T-helper 1 cell treated with Interleukin-12 subunit alpha and Interleukin-12 subunit beta and Interleukin-4 antibody, amounts not matched to agents 30 μg/mL and 1 μg/mL, for 36 hours (primary cell): ENCODE data around the gene MAP4K5.
"Not testable (repeated sequence)": the region's sequence is repeated elsewhere in the genome, so short reads cannot be mapped to it uniquely, and the experiment has no call there.

ENCODE experiments used
- H3K27ac Mint-ChIP-seq: one replicate; pipeline ENCODE4 v1.8.0; 2021; ENCODE audit warnings: mild to moderate bottlenecking, mixed read lengths
- H3K27me3 Mint-ChIP-seq: one replicate; pipeline ENCODE4 v1.8.0; 2021; ENCODE audit warnings: low read depth, mixed read lengths
- H3K36me3 Mint-ChIP-seq: one replicate; pipeline ENCODE4 v1.8.0; 2021; ENCODE audit warnings: low read depth, mixed read lengths
- H3K4me1 Mint-ChIP-seq: one replicate; pipeline ENCODE4 v1.8.0; 2021; ENCODE audit warnings: low read depth, mixed read lengths
- H3K4me3 Mint-ChIP-seq: one replicate; pipeline ENCODE4 v1.8.0; 2021; ENCODE audit warnings: mild to moderate bottlenecking, moderate library complexity, mixed read lengths
- H3K9me3 Mint-ChIP-seq: one replicate; pipeline ENCODE4 v1.8.0; 2021; ENCODE audit warnings: mixed read lengths

MAP4K5 gene

DNA sequence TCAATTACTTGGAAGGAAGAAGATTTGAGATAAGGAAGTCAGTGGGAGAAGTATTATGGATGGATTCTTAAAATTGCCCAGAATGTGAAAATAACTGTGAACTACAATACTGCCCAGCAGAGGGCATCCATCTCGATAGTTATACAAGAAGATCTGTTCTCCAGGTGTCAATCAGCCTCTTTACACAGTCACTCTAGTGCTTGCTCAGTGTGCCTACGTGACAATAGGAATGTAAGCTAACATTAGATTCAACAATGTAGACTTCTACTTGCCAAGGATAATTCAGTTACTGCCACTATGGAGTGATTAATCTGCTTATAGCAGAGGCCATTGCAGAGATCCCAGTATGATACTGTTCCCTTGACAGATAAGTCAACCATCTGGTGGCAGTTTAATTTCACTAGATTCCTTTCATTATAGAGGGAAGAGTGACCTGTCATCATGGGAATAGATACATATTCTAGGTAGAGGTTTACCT is 10.6 kb upstream of the MAP4K5 start:
- Mint-ChIP-seq H3K9me3 (no peaks in the 10 kb centered on the region), H3K27me3 (peaks cover 6% of the 10 kb centered on the region), H3K4me1 (peaks cover 6% of the 10 kb centered on the region), H3K27ac (no peak overlapping the region), H3K36me3 (no peaks in the 10 kb centered on the region), H3K4me3 (no peak overlapping the region)

DNA sequence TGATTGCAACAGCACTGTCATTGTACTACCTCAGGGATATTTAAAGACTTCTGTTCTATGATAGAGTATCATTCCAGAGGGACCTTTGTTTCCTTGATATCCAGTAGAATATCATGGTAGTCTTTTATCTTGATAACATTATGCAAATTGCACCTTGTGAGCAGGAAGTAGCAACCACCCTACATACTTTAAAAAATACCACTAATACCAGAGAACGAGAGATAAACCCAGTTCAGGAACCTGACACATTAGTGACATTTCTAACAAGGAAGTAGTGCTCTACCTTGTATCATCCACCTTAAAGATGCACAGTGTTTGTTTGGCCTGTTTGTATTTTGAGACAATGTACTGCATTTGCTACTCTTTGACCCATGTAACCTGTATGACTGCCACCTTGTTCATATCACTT is 8.8 kb upstream of the MAP4K5 start:
- H3K36me3 Mint-ChIP-seq = no peaks in the 10 kb centered on the region
- H3K4me1 Mint-ChIP-seq = peaks cover 6% of the 10 kb centered on the region
- H3K27ac Mint-ChIP-seq = no peak overlapping the region
- H3K4me3 Mint-ChIP-seq = no peak overlapping the region
- H3K27me3 Mint-ChIP-seq = peaks cover 12% of the 10 kb centered on the region
- H3K9me3 Mint-ChIP-seq = no peaks in the 10 kb centered on the region

DNA sequence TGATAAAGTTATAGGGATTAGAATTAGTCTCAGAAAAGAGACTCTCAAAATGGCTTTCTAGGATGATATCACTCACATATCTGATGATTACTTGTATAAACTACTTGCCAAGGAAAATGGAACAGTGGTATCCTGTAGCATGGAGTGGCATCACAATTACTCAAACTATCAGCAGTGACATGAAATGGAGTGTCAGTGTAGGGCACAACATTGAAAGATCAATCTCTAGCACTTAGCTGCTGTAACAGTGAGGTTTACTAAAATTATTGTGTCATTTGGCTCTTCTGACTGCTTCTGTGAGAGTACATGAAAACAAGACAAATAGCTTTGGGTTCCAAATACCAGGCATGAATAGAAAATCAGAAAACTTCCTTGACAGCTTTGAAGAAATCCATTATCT is 6.7 kb upstream of the MAP4K5 start:
- Mint-ChIP-seq H3K9me3 (no peaks in the 10 kb centered on the region), H3K4me3 (no peak overlapping the region), H3K27me3 (peaks cover 25% of the 10 kb centered on the region), H3K4me1 (peaks cover 6% of the 10 kb centered on the region), H3K27ac (no peak overlapping the region), H3K36me3 (no peaks in the 10 kb centered on the region)

DNA sequence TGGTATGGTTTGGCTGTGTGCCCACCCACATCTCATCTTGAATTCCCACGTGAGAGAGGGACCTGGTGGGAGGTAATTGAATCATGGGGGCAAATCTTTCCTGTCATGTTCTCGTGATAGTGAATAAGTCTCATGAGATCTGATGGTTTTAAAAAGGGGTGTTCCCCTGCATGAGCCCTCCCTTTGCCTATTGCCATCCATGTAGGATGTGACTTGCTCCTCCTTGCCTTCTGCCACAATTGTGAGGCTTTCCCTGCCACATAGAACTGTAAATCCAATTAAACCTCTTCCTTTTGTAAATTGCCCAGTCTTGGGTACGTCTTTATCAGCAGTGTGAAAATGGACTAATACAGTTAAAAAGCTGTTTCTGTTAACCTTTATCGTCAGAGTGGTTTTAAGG is 5.7 kb upstream of the MAP4K5 start:
- H3K9me3 Mint-ChIP-seq, H3K36me3 Mint-ChIP-seq, H3K27ac Mint-ChIP-seq, H3K4me1 Mint-ChIP-seq, H3K4me3 Mint-ChIP-seq: not testable (repeated sequence)
- H3K27me3 Mint-ChIP-seq = peaks cover 31% of the 10 kb centered on the region

DNA sequence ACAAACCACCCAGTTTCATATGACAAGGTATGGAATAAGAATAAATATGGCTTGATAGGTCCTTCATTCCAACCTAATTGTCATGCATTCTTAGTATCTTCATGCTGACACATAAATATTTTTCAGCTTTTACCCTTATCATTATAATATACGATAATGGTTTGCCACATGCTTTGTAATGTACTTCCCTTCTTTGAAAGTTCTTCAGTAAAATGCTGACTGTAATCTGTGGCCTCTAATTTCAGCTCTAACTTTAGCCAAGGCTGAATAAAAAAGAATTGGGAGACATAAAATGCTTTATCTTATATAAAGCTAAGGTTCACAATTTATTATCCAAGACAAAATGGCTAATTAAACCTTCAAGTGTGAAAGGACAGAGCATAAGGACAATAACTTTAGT is 2.6 kb upstream of the MAP4K5 start:
- peaks cover under 1% of the 10 kb centered on the region for H3K36me3 Mint-ChIP-seq
- H3K4me3 Mint-ChIP-seq = no peak overlapping the region
- H3K4me1 Mint-ChIP-seq = peaks cover 19% of the 10 kb centered on the region
- no peak overlapping the region for H3K27ac Mint-ChIP-seq
- H3K27me3 Mint-ChIP-seq = peaks cover 32% of the 10 kb centered on the region
- H3K9me3 Mint-ChIP-seq = no peaks in the 10 kb centered on the region

DNA sequence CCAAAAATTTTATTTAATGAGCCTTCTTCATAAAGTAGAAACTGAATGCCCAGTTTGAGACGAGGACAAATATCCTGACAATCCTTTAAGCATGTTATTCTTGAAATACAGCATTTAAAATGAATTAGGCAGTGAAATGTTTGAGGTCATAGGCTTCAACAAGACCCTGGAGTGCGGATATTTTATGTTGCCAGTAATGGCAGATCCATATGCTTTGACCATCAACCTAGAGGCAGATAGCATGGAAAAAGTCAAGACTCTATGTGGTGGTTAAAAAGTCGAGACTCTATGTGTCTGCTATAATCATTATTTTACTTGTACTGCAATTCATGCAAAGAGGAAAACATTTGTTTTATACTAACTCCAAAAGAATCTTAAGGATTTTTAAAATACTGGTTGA is 2.0 kb upstream of the MAP4K5 start:
- Mint-ChIP-seq H3K4me3 (no peak overlapping the region), H3K27ac (no peak overlapping the region), H3K9me3 (no peaks in the 10 kb centered on the region), H3K4me1 (peaks cover 25% of the 10 kb centered on the region), H3K27me3 (peaks cover 29% of the 10 kb centered on the region), H3K36me3 (peaks cover 2% of the 10 kb centered on the region)

DNA sequence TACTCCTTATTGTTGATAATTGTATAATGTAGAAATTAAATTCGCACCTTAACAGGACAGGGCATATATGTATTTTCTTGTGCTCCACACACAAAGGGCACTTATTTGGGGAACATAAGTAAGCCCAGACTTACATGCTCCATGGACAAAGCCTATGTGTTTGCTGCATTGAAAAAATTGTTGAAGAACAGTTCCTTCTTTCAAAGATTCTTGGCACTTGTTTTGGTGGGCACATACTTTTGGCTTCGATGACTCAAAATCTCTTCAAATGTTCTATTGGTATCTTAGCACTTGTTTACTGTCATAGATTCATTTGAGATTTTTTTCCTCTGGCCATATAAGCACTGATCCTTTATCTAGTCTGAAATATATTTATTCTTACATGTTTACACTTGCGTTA is 1.4 kb upstream of the MAP4K5 start:
- peaks cover 26% of the 10 kb centered on the region for H3K27me3 Mint-ChIP-seq
- no peaks in the 10 kb centered on the region for H3K9me3 Mint-ChIP-seq
- peaks cover 2% of the 10 kb centered on the region for H3K36me3 Mint-ChIP-seq
- H3K4me1 Mint-ChIP-seq = peaks cover 25% of the 10 kb centered on the region
- no peak overlapping the region for H3K4me3 Mint-ChIP-seq
- H3K27ac Mint-ChIP-seq = no peak overlapping the region

DNA sequence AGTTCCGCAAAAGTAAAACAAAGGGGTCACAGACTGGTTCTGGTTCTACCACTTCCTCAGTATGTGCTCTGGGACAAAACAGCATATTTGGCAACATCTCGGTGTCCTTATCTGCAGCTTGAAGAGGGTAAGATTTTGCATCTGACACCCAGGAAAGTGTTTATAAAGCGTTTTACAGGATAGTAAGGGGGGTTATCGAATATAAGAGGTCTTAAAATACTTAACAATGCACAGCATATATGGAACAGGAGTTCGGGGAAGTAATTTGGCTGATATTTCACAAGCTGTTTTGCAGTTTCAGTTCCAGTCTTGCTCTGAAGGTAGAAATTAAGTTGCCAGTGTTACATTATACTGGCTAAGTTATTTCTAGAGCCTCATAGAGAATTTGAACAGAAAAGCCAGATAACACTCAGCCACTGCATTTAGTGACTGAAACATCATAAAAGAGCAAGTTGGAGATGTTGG is 904 bp upstream of the MAP4K5 start:
- peaks cover 26% of the 10 kb centered on the region for H3K27me3 Mint-ChIP-seq
- peaks cover 25% of the 10 kb centered on the region for H3K4me1 Mint-ChIP-seq
- H3K27ac Mint-ChIP-seq = peak overlapping the region; percentile 78
- H3K4me3 Mint-ChIP-seq = peak overlapping the region; percentile 83
- peaks cover 2% of the 10 kb centered on the region for H3K36me3 Mint-ChIP-seq
- no peaks in the 10 kb centered on the region for H3K9me3 Mint-ChIP-seq

DNA sequence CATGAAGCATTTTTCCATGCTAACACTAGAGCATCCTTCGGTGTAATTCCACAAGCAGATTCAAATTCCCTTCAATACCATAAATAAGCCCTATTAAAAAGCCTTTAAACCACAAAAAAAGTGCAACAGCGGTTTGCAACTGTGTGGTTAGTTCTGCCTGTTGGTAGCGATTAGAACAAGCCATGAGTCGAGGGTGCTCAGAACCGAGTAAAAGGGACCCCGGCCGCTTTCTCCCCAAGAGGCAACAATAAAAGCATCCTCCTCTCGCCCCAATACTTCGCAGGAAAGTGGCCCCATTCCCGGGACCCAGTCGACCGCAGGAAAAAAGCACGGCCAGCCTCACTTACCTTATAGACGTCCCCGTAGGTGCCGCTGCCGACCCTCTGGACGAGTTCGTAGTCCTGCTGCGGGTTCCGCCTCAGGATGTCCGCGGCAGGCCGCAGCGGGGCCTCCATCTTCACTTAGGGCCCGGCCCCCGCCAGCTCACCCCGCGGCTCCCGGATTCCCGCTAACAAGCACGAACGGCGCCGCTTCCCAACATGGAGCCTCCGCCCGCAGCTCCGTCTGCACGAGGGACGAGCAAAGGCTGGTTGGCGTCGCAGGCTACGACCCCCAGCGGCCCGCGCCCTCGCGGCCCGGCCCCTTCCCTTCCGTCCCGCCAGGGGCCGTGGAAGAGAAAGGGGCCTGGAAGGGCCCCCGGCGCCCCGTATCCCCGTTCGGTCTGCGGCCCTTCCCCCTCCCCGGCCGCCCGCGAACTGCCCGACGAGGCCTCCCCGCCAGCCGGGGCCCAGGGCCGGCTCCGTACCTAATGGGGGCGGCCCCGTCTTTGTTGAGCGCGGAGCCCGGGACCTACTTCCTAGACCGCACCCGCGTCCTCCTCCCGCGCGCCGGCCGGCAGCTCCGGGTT is 521 bp downstream of the MAP4K5 start:
- peaks cover 28% of the 10 kb centered on the region for H3K4me1 Mint-ChIP-seq
- H3K9me3 Mint-ChIP-seq = no peaks in the 10 kb centered on the region

DNA sequence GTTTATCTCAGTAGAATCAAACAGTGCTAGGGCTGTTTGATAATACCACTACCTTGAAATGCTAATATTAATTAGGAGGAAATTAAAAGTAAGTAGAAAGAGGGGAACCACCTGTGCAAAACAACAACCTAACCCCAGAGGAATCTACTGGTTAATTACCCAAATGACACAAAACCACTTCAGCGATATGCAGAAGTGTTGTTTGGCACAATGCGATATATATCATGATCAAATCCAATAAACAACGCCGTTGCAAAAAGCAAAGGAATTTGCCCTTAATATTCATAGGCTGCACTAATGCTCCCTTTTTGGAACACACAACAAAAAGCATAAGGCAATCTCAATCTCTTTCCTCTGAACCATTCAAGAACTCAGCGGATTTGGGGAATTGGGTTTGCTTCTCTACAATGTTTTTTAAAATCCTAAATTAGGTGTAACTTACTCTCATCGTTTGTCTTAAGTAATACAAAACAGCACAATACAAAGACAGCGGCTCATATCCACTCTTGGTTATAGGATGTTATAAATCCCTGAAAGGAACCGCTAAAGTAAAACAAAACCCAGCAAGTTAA is 1.5 kb downstream of the MAP4K5 start:
- Mint-ChIP-seq H3K9me3 (no peaks in the 10 kb centered on the region), H3K4me1 (peaks cover 28% of the 10 kb centered on the region), H3K36me3 (peaks cover 2% of the 10 kb centered on the region), H3K27ac (peak overlapping the region; percentile 6), H3K4me3 (peak overlapping the region; percentile 91), H3K27me3 (peaks cover 17% of the 10 kb centered on the region)

More for the DNA sequence above, 521 bp downstream of the MAP4K5 start:
- peaks cover 2% of the 10 kb centered on the region for H3K36me3 Mint-ChIP-seq
- H3K4me3 Mint-ChIP-seq = peak overlapping the region; percentile 91
- H3K27ac Mint-ChIP-seq = peak overlapping the region; percentile 74
- H3K27me3 Mint-ChIP-seq = peaks cover 26% of the 10 kb centered on the region

DNA sequence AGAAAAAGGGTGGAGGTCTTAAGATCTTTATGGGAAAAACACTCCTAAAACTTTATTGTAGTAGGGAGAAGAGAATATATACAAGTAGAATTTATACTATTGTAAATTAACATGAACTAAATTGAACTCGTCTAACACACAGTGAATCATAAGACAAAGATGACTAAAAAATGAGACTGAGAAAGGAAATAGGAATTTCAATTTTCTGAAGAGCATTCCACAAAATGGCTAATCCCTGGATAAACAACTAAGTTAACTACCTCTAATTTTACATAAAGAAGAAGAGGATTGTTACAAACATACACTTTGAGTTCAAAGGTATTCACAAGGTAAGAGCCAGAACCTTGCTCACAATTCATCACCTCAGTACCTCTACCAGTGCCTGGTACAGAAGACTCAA is 2.0 kb downstream of the MAP4K5 start:
- peaks cover 2% of the 10 kb centered on the region for H3K36me3 Mint-ChIP-seq
- H3K27ac Mint-ChIP-seq = no peak overlapping the region
- peak overlapping the region; percentile 9 for H3K4me3 Mint-ChIP-seq
- H3K4me1 Mint-ChIP-seq = peaks cover 28% of the 10 kb centered on the region
- H3K27me3 Mint-ChIP-seq = peaks cover 14% of the 10 kb centered on the region
- H3K9me3 Mint-ChIP-seq = no peaks in the 10 kb centered on the region

DNA sequence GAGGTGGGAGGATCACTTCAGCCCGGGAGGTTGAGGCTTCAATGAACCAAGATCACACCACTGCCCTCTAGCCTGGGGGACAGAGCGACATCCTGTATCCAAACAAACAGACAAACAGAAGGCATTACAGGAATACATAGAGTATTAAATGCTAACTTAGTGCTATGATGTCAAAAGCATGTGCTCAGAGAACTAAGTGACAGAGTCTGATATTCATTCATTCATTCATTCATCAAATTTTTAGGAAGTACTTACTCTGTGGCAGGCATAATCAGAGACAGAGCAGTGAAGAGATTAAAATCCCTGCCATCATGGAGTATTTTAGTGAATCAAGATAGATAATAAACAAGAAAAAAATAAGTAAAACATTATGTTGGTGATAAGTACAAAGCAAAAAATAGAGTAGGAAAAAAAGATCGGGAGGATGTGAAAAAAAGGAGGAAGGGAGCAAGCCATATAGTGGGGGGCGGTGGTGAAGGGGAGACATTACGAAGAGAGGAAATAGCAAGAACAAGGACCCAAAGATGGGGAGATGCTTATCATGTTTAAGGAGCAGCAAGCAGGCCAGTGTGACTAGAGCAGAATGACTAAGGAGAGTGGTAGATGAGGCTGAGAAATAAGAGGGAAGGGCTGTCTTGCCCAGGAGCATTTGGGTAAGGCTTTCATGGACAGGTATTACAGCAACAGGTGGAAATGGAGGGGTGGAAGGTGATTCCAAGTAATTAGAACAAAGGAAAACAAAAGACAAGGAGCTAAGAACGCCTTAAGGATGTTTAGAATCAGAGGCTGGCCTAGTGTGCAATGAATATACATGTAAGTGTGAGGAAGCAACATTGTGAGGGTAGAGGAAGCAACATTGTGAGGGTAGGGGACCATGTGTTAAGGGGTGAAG is 2.8 kb downstream of the MAP4K5 start:
- Mint-ChIP-seq H3K4me1 (peaks cover 36% of the 10 kb centered on the region), H3K9me3 (no peaks in the 10 kb centered on the region), H3K27ac (no peak overlapping the region), H3K36me3 (peaks cover 3% of the 10 kb centered on the region), H3K4me3 (peak overlapping the region; percentile 7), H3K27me3 (peaks cover 10% of the 10 kb centered on the region)

DNA sequence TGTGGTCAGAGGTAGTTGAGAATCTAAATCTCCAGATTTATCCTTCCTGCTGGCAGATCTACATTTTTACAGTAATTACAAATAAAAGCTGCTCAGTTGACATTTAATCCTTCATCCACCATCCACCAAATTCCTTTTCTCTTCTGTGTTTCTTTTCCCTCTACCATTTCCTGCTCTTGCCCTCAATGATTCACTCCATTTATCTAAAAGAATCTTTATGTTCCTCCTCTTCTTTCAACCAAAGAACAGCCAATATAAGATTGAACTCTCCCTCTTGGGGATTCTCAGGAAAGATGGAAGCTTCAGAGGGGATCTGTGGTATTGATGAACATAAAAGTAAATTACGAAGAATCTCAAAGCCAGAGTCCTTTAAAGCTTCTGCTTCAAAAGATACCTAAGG is 4.4 kb downstream of the MAP4K5 start:
- no peaks in the 10 kb centered on the region for H3K9me3 Mint-ChIP-seq
- H3K4me1 Mint-ChIP-seq = peaks cover 46% of the 10 kb centered on the region
- H3K36me3 Mint-ChIP-seq = peaks cover 3% of the 10 kb centered on the region
- H3K27me3 Mint-ChIP-seq = peaks cover under 1% of the 10 kb centered on the region
- no peak overlapping the region for H3K4me3 Mint-ChIP-seq
- H3K27ac Mint-ChIP-seq = no peak overlapping the region

DNA sequence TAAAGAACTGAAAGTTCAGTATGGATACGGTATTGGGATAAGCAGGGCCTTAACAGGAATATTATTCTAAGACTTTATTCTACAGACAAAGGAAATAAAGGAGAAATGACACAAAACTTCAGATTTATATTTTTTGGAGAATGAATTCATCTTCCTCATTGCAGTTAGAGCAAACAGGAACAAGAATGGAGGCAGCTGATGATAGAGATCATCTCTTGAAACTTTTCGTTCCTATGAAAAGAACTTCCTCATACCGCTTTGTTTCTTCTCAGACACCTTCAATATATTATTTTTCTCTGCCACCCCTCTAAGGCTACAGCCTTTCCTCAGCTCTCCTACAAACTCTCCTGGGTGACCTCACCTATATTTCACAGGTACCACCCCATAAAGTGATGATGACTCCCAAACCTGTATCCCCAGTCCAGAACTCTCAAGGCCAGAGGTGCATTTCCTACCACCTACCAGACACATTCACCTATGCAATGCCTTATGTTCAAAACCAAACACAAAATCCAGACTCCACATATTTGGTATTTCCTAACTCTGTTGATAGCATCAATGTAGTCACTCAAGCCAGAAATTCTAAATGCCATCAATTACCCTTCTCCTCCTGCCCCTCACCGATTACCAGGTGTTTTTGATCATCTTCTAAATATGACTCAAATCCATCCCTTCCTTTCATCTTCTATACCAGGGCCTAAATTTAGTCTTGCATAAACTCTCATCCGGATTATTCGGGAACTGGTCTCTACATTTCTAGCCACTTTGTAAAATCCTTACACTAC is 7.4 kb downstream of the MAP4K5 start:
- Mint-ChIP-seq H3K4me3 (no peak overlapping the region), H3K36me3 (peaks cover 2% of the 10 kb centered on the region), H3K9me3 (no peaks in the 10 kb centered on the region), H3K27ac (peak overlapping the region; percentile 56), H3K4me1 (peaks cover 46% of the 10 kb centered on the region), H3K27me3 (no peaks in the 10 kb centered on the region)
